CD8-positive, alpha-beta memory T cell (primary cell): ENCODE results near the gene GTF2H1. TPM values are rescaled to one million over a fixed set of nuclear protein-coding genes. Genes with fewer than 3 reads are reported as not detected.

Experiments used
- CTCF ChIA-PET: fragments of 350-600 bp; sonication (Branson Sonifier 250); formaldehyde crosslinking; loops from one replicate; lab custom pipeline; 2021; ENCODE audit warnings: antibody characterized with exemption; lab: Charles Lee
- POLR2A ChIA-PET: fragments of 350-600 bp; sonication (Branson Sonifier 250); formaldehyde crosslinking; loops from one replicate; lab custom pipeline; 2021; ENCODE audit warnings: antibody characterized with exemption; lab: Charles Lee
- DNase-seq, 5 donors: peaks; one replicate each; pipeline versions ENCODE4 v3.0.0 to v3.0.0-alpha.2; 2020 to 2022; ENCODE audit warnings: mixed read lengths in 1 of 5
- H3K27ac ChIP-seq: one replicate; pipeline ENCODE4 v1.7.0; 2013; ENCODE audit warnings: low read depth, mild to moderate bottlenecking, low read length, moderate library complexity
- H3K27me3 ChIP-seq: 2 replicates; pipeline ENCODE4 v1.7.0; 2013; ENCODE audit warnings: low read length, mild to moderate bottlenecking; ENCODE audit not compliant: insufficient read depth, poor library complexity, severe bottlenecking
- H3K36me3 ChIP-seq: 2 replicates; pipeline ENCODE4 v1.7.0; 2013; ENCODE audit warnings: mild to moderate bottlenecking, low read length, moderate library complexity; ENCODE audit not compliant: insufficient read depth
- H3K4me1 ChIP-seq: 2 replicates; pipeline ENCODE4 v1.7.0; 2013; ENCODE audit warnings: mild to moderate bottlenecking, low read length, moderate library complexity; ENCODE audit not compliant: insufficient read depth
- H3K4me3 ChIP-seq: 2 replicates; pipeline ENCODE4 v1.7.0; 2013; ENCODE audit warnings: mild to moderate bottlenecking, low read length
- H3K9me3 ChIP-seq: 2 replicates; pipeline ENCODE4 v1.7.0; 2013; ENCODE audit warnings: mild to moderate bottlenecking, low read length
- H3K27ac Mint-ChIP-seq, 8 donors: one replicate each; pipeline ENCODE4 v1.8.0; 2020 to 2021; ENCODE audit warnings: mixed read lengths in 8 of 8, mild to moderate bottlenecking in 6 of 8, inconsistent platforms in 3 of 8, moderate library complexity in 3 of 8
- H3K27me3 Mint-ChIP-seq, 2 donors: one replicate each; pipeline ENCODE4 v1.8.0; 2020 to 2021; ENCODE audit warnings: mixed read lengths in 2 of 2, mild to moderate bottlenecking in 1 of 2, moderate library complexity in 1 of 2
- H3K36me3 Mint-ChIP-seq, 3 donors: one replicate each; pipeline ENCODE4 v1.8.0; 2020 to 2021; ENCODE audit warnings: mixed read lengths in 3 of 3, inconsistent platforms in 1 of 3, mild to moderate bottlenecking in 1 of 3
- H3K4me1 Mint-ChIP-seq, 3 donors: one replicate each; pipeline ENCODE4 v1.8.0; 2020 to 2021; ENCODE audit warnings: mixed read lengths in 3 of 3, inconsistent platforms in 1 of 3, mild to moderate bottlenecking in 1 of 3
- H3K4me3 Mint-ChIP-seq, 7 donors: one replicate each; pipeline ENCODE4 v1.8.0; 2020 to 2021; ENCODE audit warnings: mixed read lengths in 7 of 7, mild to moderate bottlenecking in 6 of 7, moderate library complexity in 4 of 7, inconsistent platforms in 2 of 7
- H3K9me3 Mint-ChIP-seq, 5 donors: one replicate each; pipeline ENCODE4 v1.8.0; 2020 to 2022; ENCODE audit warnings: mixed read lengths in 5 of 5, mild to moderate bottlenecking in 3 of 5, moderate library complexity in 2 of 5, inconsistent platforms in 1 of 5
- polyA plus RNA-seq: library from polyadenylated mRNA; unstranded; fragments of 300-500 nt; fragmentation: Illumina TruSeq; gene quantifications from one replicate; pipeline ENCODE4 v1.2.3, GENCODE V29; 2021
- total RNA-seq, 2 experiments: library from RNA; stranded (reverse); gene quantifications; one replicate each; pipeline ENCODE4 v1.2.3, GENCODE V29; 2021

GTF2H1 gene
- total and polyA plus RNA-seq, 3 experiments from 2014 or later = 37.4 to 62.0 (median 60.3) TPM

DNA sequence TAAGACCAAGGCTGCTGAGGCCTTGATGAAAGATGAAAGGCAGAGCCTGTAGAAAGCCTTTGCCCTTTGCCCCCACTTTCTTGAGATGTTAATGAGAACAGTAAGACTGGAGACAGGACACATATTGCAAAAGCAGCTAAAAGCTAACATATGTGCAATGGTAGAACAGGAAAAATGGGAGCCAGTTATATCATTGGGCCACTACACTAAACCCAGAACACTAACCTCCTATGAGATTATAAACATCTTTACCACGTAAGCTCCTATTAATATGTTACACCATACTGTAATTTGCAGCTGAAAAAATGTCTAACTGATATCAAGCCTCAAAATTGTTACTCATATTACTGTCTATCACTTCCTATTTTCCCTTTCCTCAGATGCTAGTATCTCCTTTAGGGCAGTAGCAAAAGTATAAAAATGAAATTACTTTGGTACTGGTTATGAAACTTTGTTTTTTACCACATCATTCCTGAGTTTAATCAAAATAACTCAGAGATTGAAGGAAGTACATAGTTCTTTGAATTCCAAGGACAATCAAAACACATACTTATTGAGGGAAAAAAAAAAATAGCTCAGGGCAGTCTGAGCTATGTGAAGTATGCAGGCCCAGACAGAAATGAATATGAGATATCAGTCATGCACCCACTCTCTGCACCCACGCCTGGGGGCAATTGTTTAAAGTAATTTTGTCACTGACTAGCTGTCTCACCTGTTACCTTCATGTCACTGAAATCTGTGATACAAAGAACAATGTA, 9.5 kb upstream of the GTF2H1 start:
- Histone ChIP-seq H3K36me3 (peaks cover 30% of the 10 kb centered on the region), H3K4me3 (no peak overlapping the region), H3K27ac (no peak overlapping the region), H3K9me3 (no peaks in the 10 kb centered on the region), H3K27me3 (no peaks in the 10 kb centered on the region), H3K4me1 (no peaks in the 10 kb centered on the region)
- DNase-seq = no peak
- Mint-ChIP-seq H3K27me3 (no peaks in the 10 kb centered on the region), H3K27ac (peak overlapping the region in 1 of 8 donors; percentile 29), H3K9me3 (no peaks in the 10 kb centered on the region), H3K4me1 (peaks cover 3 to 18% (median 10%) of the 10 kb centered on the region in 3 donors), H3K4me3 (no peak overlapping the region), H3K36me3 (peaks cover 12 to 72% (median 21%) of the 10 kb centered on the region in 3 donors)
- ChIA-PET POLR2A (no interaction called here), CTCF (interaction anchor here (2.1 kb wide), 1 partner anchor 8 kb away, joined by 5 read pairs; no protein-coding TSS in a partner anchor)

DNA sequence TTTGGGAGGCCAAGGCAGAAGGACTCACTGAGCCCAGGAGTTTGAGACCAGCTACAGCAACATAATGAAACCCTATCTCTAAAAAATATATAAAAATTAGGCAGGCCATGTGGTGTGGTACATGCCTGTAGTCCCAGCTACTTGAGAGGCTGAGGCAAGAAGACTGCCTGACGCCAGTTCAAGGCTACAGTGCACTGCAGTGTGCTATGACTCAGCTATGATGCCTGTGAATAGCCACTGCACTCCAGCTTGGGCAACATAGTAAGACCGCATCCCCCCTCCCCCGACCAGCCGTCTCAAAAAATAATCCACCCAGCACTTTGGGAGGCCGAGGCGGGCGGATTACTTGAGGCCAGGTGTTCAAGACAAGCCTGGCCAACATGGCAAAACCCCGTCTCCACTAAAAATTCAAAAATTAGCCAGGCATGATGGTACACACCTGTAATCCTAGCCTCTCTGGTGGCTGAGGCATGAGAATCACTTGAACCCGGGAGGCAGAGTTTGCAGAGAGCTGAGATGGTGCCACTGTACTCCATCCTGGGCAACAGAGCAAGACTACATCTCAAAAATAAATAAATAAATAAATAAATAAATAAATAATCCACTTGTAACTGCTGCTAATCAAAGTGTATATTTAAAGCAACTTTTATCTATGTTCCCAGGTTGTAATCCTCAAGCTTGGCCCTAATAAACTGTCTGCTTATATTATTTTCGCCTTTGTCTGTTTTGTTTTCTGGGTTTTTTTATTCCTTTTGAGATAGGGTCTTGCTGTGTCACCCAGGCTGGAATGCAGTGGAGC, 8.2 kb upstream of the GTF2H1 start:
- Mint-ChIP-seq H3K27me3 (no peaks in the 10 kb centered on the region), H3K27ac (peak overlapping the region in 1 of 8 donors; percentile 66), H3K4me3 (no peak overlapping the region), H3K4me1 (peaks cover 12 to 31% (median 23%) of the 10 kb centered on the region in 3 donors), H3K9me3 (no peaks in the 10 kb centered on the region), H3K36me3 (peaks cover 12 to 62% (median 20%) of the 10 kb centered on the region in 3 donors)
- H3K9me3 ChIP-seq = no peaks in the 10 kb centered on the region
- CTCF ChIA-PET = interaction anchor here (0.5 to 1.5 kb wide), 3 partner anchors 19 to 199 kb away, joined by 3 to 4 read pairs (median 4); no protein-coding TSS in a partner anchor
- no peaks in the 10 kb centered on the region for H3K27me3 ChIP-seq
- H3K27ac ChIP-seq = no peak overlapping the region
- no peak overlapping the region for H3K4me3 ChIP-seq
- H3K36me3 ChIP-seq = peaks cover 21% of the 10 kb centered on the region
- no peak for DNase-seq
- POLR2A ChIA-PET = no interaction called here
- peaks cover 6% of the 10 kb centered on the region for H3K4me1 ChIP-seq

- Histone ChIP-seq H3K4me3 (no peak overlapping the region), H3K27ac (no peak overlapping the region), H3K36me3 (peaks cover 16% of the 10 kb centered on the region), H3K9me3 (no peaks in the 10 kb centered on the region), H3K4me1 (peaks cover 8% of the 10 kb centered on the region), H3K27me3 (no peaks in the 10 kb centered on the region)
- H3K27ac Mint-ChIP-seq = peak overlapping the region in 1 of 8 donors; percentile 66
- H3K27me3 Mint-ChIP-seq = no peaks in the 10 kb centered on the region
- DNase-seq = no peak
- H3K36me3 Mint-ChIP-seq = peaks cover 10 to 55% (median 19%) of the 10 kb centered on the region in 3 donors
- H3K4me3 Mint-ChIP-seq = no peak overlapping the region
- ChIA-PET POLR2A (no interaction called here), CTCF (interaction anchor here (0.5 to 1.5 kb wide), 3 partner anchors 20 to 198 kb away, joined by 3 to 4 read pairs (median 4); no protein-coding TSS in a partner anchor)
- no peaks in the 10 kb centered on the region for H3K9me3 Mint-ChIP-seq
- H3K4me1 Mint-ChIP-seq = peaks cover 19 to 39% (median 31%) of the 10 kb centered on the region in 3 donors
Measured at GRCh38 chr11:18314784-18315523, 7.4 kb upstream of the GTF2H1 start.

- H3K4me3 ChIP-seq = no peak overlapping the region
- H3K27me3 Mint-ChIP-seq = no peaks in the 10 kb centered on the region
- no peaks in the 10 kb centered on the region for H3K27me3 ChIP-seq
- ChIA-PET POLR2A (no interaction called here), CTCF (interaction anchor here (1.0 to 1.4 kb wide), 4 partner anchors 9 to 91 kb away, joined by 3 read pairs; no protein-coding TSS in a partner anchor)
- H3K9me3 ChIP-seq = no peaks in the 10 kb centered on the region
- no peak for DNase-seq
- peaks cover 7% of the 10 kb centered on the region for H3K36me3 ChIP-seq
- H3K27ac ChIP-seq = no peak overlapping the region
- H3K27ac Mint-ChIP-seq = peak overlapping the region in 2 of 8 donors; percentile 63 to 86
- H3K36me3 Mint-ChIP-seq = peaks cover 6 to 45% (median 12%) of the 10 kb centered on the region in 3 donors
- H3K9me3 Mint-ChIP-seq = no peaks in the 10 kb centered on the region
- H3K4me1 Mint-ChIP-seq = peaks cover 28 to 49% (median 37%) of the 10 kb centered on the region in 3 donors
- no peak overlapping the region for H3K4me3 Mint-ChIP-seq
- H3K4me1 ChIP-seq = peaks cover 18% of the 10 kb centered on the region
Measured at GRCh38 chr11:18315893-18316292, 6.5 kb upstream of the GTF2H1 start.

- H3K4me1 ChIP-seq = peaks cover 24% of the 10 kb centered on the region
- H3K27me3 ChIP-seq = no peaks in the 10 kb centered on the region
- peaks cover 6 to 44% (median 9%) of the 10 kb centered on the region in 3 donors for H3K36me3 Mint-ChIP-seq
- H3K9me3 ChIP-seq = no peaks in the 10 kb centered on the region
- H3K36me3 ChIP-seq = peaks cover 4% of the 10 kb centered on the region
- no peaks in the 10 kb centered on the region for H3K27me3 Mint-ChIP-seq
- no peak overlapping the region for H3K4me3 ChIP-seq
- no peak overlapping the region for H3K27ac ChIP-seq
- peak overlapping the region in 3 of 8 donors; percentile 56 to 78 (median 58) for H3K27ac Mint-ChIP-seq
- H3K4me3 Mint-ChIP-seq = no peak overlapping the region
- H3K4me1 Mint-ChIP-seq = peaks cover 40 to 60% (median 46%) of the 10 kb centered on the region in 3 donors
- ChIA-PET CTCF (no interaction called here), POLR2A (no interaction called here)
- no peaks in the 10 kb centered on the region for H3K9me3 Mint-ChIP-seq
- no peak for DNase-seq
Measured at GRCh38 chr11:18317551-18317950, 4.8 kb upstream of the GTF2H1 start.

DNA sequence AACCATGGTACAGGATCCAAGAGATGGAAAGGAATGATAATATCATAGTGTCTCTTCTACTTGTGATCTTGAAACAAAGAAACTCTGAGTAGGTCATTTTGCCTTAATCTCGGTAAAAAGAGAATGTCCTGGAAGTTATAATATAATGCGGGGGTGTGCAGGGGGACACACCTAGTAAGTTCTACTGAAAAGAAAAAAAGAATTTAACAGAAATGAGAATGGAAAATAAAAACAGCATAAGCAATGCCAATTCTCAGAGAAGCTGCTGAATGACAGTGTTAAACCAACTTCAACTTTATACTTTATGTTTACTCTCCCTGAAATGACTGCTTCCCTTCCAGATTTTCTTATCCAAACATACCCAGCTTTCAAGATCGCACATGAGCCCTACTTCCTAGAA, 2.5 kb upstream of the GTF2H1 start:
- Mint-ChIP-seq H3K27me3 (no peaks in the 10 kb centered on the region), H3K4me1 (peaks cover 59 to 74% (median 68%) of the 10 kb centered on the region in 3 donors), H3K9me3 (no peaks in the 10 kb centered on the region), H3K27ac (peak overlapping the region in 5 of 8 donors; percentile 5 to 78 (median 40)), H3K4me3 (peak overlapping the region in 5 of 7 donors; percentile 14 to 63 (median 23)), H3K36me3 (peaks cover 6 to 38% (median 14%) of the 10 kb centered on the region in 3 donors)
- H3K36me3 ChIP-seq = peaks cover 4% of the 10 kb centered on the region
- H3K4me3 ChIP-seq = no peak overlapping the region
- ChIA-PET CTCF (interaction anchor here (1.2 to 1.3 kb wide), 2 partner anchors 8 to 13 kb away, joined by 3 to 5 read pairs; no protein-coding TSS in a partner anchor), POLR2A (no interaction called here)
- peaks cover 46% of the 10 kb centered on the region for H3K4me1 ChIP-seq
- H3K27ac ChIP-seq = no peak overlapping the region
- H3K9me3 ChIP-seq = no peaks in the 10 kb centered on the region
- DNase-seq = no peak
- no peaks in the 10 kb centered on the region for H3K27me3 ChIP-seq

- H3K27ac Mint-ChIP-seq = peak overlapping the region in 6 of 8 donors; percentile 4 to 78 (median 66)
- CTCF ChIA-PET = interaction anchor here (1.2 to 1.3 kb wide), 2 partner anchors 9 to 12 kb away, joined by 3 to 5 read pairs; no protein-coding TSS in a partner anchor
- peaks cover 65 to 79% (median 75%) of the 10 kb centered on the region in 3 donors for H3K4me1 Mint-ChIP-seq
- peaks cover 6 to 42% (median 14%) of the 10 kb centered on the region in 3 donors for H3K36me3 Mint-ChIP-seq
- Histone ChIP-seq H3K27me3 (no peaks in the 10 kb centered on the region), H3K4me3 (peak overlapping the region; percentile 11), H3K9me3 (no peaks in the 10 kb centered on the region), H3K36me3 (peaks cover 9% of the 10 kb centered on the region), H3K27ac (peak overlapping the region; percentile 99), H3K4me1 (peaks cover 51% of the 10 kb centered on the region)
- no peak for DNase-seq
- H3K9me3 Mint-ChIP-seq = no peaks in the 10 kb centered on the region
- POLR2A ChIA-PET = interaction anchor here (2.4 to 3.2 kb wide), 2 partner anchors 75 to 206 kb away, joined by 12 to 48 read pairs; partner anchors contain the start of genes LDHA and TSG101
- H3K27me3 Mint-ChIP-seq = no peaks in the 10 kb centered on the region
- peak overlapping the region in 6 of 7 donors; percentile 15 to 63 (median 46) for H3K4me3 Mint-ChIP-seq
Measured at GRCh38 chr11:18320617-18321016, 1.8 kb upstream of the GTF2H1 start.
